CD4-positive, alpha-beta T cell treated with Interleukin-15 for 1 hour (primary cell): ENCODE data around the gene ANKRD1.

Experiments used
- DNase-seq: peaks from one replicate; pipeline ENCODE4 v3.0.0-alpha.2; 2020

ANKRD1 gene

DNA sequence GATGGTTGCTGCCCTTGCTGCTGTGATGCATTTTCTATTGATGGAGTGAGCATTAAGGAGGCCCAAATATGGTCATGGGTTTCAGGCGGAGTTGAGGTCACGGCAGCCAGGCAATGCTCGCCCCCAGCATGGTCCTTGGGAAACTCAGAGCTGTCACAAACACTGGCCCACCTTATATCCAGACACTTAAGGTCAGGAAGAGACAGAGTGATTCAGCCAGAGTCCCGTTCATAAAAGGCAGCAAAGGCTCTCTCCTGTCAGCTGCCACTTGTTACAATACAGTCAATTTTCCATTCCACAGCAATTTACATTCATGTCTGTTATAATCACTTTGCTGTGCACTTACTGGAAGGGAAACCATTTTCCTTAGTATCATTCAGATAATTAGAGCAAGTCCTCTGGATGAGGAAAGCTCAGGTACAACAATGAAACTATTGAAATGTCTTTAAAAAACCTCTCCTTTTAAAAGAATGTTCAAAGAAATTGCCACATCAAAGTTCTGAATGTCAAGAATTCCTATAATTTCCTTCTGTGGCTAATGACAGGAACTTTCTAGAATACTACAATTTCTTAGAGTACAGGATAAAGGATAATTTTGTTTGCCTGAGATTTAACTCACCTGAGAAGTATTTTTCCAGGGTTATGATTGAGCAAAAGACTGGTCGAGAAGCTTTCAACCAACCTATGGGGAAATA lies 14.8 kb upstream of the ANKRD1 start:
- no peak for DNase-seq

DNA sequence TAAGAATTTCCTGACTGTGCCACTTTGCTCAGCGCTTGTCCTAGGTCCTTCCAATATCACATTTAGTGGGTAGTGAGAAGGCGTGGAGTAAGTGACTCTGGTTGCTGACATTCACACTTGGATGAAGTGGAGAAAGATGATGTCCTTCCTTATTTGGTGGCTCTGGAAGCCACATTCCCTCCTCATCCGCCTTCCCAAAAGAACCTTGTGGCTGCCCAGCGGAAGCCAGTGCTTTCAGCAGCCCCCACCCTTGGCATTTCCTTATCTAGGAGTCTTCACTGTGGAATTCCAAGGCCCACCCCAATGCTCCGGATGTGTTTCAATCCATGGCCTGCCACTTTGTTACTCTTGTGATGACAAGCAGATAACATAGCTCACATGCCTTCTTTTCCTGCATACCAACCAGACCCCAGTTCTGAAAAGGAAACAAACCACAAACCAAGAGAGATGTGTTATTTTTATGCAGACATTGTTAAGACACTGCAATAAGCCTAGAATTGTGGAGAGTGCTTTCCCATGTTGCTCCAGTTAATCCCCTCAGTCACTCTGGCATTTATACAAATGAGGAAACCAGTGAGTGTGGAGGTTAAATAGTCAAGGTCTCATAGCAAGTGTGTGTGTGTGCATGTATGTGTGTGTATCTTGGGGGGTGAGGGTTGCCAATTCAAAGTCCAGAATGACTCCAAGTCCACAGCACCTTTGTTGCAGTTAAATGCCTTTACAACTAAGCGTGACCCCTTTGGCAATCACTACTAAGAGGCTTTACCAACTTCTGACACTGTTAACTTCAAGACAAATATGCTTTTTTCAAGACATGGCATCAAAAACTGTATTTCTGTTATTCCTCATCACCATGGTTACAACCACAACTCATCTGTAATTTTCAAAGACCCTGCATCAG lies 10.3 kb upstream of the ANKRD1 start:
- no peak for DNase-seq

DNA sequence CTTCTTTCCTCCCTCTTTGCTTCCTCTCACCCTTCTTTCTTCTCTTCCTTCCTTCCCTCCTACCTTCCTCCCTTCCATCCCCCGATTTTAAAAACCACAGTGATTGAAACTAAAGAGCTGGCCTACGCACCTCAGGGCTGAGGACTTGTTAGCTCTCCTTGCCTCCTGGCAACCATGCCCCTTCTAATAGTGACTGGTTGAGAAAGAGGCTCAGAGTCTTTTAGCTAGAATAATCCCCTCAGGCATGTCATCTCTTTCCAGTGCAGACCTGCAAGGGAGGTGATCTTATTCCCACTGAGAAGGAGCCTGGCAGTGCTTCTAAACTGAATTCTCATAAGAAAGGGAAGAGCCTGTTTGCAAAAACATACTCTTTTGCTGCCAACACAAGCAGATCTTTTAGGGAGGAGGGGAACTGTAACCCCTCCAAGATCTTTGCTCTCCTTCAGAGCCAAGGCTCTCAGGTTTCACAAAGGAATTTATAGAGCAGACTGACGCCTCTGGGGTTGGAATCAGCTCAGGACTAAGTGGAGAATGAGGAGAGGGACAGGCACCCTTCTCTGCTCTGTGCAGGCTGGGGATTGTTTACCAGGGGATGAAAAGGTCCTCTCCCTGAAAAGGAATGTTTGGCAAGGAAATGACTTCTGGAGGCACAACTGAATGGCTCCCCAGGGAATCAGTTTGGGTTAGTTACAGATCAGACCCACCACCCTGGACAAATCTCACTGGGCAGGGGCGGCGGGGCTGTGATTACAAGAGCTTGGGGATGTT lies 9.4 kb upstream of the ANKRD1 start:
- DNase-seq = no peak

DNA sequence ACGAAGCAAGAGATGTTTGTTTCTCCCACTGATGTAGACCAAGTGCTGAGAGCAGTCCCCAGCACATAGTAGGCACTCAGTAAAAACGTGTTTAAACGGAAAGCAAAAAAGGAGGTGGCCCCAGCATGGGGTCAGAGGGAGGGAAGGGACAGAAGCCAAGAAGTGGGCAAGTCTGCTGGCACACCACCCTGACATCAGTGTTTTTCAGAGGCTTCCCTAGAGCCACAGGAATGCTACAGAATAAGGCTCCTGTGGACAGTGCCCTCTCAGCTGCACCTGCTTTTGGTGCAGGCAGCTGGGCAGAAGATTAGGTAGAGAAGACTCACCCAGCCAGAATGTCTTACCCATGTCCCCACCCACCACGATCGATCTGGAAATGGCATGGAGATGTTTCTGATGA lies 8.3 kb upstream of the ANKRD1 start:
- DNase-seq = no peak

DNA sequence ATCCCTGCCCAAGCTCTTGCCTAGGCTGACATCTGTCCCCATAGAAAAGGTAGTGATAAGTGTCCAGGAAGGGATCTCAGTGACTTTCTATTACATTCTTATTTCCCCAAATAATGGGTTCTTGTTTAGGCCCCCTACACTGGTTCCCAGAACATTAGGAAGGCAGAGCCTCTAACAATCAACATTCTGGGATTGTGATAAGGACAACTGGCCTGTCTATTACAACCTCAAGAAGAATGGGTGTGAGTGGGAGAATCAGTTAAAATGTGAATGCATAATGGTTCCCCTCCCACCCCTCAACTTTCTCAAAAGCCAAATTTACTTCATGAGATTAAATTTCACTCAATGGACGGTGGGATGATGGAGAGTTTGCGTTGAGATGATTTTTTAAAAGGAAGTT lies 6.4 kb upstream of the ANKRD1 start:
- no peak for DNase-seq

DNA sequence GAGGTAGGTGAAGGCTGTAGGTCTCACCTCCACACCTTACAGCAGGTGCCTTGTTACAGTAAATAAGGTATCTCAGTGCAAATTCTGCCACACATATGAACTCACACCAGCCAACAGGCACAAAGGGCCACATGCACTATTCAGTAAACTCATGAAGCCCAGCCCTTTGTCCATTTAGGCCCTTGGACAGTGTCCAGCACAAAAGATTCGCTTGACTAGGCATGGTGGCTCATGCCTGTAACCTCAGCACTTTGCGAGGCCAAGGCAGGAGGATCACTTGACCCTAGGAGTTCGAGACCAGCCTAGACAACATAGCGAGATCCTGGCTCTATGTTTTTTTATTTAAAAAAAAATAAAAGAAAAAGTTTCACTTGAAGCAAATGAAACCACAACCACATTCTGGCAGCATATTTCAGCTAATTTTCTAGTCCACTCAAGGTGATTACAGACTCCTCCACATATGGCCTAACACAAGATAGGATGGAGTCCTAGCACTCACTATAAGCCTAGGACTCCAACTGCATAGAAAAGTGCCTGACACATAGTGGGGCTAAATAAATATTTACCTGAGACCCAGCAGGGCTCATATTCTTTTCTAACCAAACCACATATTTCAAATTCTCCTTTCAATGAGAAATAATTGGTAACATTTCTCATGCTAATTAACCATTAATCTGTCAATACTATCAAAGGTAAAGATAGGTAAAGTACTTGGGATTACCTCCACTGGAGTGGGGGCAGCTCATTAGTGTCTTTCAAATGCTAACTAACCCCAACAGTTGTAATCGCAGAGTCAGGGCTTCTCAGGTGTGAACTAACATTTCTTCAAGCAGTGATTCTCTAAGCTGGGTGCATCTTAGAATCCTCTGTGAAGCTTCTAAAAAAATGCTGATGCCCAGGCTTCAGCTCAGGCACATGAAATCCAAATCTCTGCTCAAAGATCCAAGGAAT lies 4.5 kb upstream of the ANKRD1 start:
- no peak for DNase-seq

DNA sequence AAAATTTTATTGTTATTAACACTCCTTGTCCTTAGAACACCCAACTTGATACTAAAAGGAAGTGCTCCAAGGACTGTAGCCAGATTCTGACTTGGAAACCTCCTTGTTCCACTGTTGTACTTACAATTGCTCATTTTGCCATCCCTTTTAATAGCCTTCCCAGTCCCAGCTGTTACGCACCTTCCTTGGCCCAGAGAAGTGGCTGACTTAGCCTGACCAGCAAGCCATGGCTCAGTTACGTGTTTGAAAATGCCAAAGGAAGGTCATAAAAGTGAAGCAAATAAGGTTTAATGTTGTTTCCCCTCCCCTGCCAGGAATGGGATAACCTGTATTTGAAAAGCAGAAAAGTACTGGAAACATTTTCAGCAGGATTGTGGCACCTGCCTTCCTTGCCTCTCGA lies 3.7 kb upstream of the ANKRD1 start:
- no peak for DNase-seq

DNA sequence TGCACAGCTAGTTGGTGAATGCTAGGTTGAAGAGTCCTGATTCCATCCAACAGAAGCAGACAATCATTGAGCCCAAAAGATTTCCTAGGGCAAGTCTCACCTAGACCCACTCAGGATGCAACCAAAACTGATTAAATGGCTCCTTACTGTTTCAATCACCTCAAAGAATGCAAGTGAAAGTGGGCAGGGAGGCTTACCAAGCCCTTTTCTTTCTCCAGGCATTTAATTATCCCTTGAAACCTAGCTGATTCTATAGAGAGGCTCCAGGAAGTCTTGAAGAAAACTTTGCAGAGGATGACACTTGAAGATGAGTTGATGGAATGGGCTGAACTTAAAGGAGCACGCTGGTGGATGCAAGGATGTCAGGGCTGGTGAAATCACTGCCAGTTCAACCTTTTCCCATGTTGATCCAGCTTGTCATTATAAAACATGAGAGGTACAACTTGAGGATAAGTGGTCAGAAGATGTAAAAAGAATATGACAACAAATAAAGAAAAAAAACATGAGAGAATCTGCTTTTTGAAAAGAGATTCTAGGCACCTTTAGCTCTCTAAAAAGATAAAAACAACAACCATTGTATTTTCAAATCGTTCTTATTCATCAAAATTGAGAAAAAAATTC lies 2.3 kb upstream of the ANKRD1 start:
- DNase-seq = no peak

DNA sequence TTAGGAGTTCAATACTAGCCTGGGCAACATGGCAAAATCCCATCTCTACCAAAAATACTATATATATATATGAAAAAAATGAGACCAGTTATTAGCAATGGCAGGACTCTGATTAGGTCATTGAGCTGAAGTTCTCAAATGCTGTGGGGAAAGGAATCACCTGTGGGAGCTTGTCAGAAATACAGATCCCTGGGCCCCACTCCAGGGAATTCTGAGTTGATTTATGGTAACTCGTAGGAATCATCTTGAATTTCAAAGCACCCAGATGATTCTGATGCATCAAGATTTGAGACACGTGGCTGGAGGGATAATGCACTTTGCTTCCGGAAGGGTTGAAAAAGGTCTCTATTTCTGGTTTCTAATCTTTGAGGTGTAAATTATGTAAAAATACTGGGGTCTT lies 1.0 kb upstream of the ANKRD1 start:
- DNase-seq = no peak

DNA sequence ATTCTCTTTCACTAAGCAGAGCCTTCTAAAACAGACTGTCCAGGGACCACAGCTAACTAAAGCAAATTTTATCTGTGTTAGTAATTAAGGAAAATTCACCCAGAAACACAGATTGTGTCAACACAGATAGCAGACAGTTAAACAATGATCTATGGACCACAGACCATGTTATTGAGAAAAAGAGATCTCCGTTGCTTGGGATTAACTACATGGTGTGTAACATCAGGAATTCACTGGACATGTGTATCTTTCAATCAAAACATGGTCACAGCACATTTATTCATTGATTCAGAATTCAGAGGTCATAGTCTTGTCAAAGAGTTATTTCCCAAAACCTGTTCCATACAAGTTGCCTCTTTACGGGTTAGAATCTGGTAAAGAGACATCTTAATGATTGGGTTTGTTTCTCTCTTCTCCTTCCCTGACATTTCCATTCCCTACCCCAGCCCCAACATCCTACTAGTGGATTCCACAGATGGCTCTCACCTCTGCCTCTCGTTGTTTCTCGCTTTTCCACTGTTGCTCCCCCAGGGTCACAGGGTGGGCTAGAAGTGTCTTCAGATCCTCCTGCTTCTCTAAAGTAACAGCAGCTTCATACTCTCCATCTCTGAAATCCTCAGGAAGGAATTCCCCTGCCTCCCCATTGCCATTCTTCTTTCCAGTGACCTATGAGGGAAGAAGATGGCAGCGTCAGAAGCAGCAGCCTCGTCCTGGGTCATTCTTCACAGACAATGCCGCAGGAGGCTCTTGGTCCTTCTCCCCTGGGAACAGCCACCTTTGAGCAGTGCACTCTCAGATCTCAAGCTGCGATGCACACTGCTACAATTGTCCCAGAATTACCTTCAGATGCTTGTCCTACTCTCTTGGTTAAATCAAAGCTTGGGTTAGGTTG lies 958 bp downstream of the ANKRD1 start:
- no peak for DNase-seq

DNA sequence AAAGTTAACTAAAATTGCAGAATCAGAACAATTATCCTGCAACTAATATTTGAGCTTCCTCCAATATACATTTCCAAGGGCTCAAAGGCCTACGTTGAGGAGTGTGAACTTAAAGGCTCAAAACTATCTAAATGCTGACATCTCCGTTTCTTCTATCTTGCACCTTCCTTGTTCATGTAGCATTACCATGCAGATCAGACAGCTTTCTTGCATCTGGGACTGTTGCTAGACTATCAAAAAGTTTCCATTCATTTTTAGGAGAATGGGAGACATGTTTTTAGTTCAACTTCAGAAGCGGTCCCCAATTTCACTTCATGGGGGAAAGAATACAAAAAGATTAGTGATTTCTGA lies 2.9 kb downstream of the ANKRD1 start:
- no peak for DNase-seq

DNA sequence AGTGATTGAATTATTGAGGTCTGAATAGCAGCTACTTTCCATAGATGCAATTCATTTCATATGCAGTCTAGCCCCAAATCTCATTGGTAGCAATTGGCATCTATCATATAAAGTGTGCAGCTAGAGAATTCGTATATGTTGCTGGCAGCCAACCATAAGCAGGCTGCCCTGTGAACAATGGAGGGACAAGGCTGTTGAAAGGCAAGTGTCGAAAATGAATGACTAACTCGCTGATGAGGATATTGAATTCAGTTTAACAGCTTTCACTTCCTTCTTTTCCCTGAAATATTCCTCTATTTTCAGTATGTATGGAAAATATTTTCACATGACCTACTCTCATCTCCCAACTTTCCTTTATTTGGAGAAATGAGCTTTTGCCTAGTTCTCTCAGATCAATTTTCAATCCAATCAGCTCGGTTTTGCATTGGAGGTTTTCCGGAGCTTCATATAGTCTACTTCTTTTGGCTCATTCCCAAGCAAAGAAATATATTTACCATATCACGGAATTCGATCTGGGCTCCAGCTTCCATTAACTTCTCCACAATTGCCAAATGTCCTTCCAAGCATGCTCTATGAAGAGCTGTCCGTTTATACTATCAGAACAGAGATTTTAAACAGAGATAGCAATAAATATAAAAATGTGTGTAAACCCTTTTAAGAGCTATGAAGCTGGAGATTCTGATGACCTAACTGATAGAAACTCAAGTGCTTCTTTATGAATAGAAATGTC lies 3.5 kb downstream of the ANKRD1 start:
- no peak for DNase-seq

DNA sequence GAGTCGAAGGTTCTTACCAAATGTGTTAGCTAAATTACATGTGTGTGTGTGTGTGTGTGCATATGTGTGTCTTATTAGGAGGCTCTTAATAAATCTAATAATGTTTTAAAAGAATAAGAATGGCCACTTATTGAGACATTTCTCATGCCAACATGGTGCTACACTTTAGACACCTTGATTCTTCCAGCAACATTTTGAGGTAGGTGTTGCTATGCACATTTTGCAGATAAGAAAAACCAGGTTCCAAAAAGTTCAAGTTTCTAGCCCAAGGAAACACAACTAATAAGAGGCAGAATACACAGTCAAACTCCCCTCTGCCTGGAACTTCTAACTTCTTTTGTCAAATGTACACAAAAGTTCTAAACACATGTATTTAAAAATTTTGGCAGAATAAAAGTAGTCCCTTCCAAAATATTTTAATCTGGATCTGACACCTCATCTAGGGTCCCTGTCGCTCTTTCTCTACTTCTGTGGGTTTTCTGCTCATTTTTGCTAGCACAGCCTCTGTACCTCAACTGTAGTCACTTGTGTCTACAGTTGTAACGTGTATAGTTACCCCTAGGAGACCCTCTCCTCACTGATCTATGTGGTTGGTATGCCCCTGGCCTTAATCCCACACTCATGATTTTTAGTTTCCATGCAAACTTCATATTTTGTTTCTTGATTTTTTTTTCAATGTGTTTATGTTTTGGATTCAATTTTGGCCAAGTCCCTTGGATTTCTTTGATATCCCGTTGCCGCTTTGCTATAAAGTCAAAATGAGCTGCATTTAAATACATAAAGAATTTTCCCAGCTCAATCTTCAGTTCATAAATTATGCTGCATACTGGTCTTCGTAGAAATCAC lies 4.3 kb downstream of the ANKRD1 start:
- DNase-seq = no peak

DNA sequence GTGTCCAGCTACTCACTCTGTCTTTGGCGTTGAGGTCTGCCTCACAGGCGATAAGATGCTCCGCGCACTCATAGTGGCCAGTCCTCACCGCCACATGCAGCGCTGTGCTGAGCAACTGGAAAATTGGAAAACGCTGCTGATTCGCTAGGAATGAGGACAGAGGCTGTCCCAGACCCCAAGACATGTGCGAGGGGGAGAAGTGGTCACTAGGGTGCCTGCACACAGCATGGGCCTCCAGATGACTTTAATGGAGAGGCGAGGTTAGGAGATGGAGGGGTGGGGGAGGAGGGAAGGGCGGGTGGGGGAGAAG lies 5.2 kb downstream of the ANKRD1 start:
- no peak for DNase-seq

DNA sequence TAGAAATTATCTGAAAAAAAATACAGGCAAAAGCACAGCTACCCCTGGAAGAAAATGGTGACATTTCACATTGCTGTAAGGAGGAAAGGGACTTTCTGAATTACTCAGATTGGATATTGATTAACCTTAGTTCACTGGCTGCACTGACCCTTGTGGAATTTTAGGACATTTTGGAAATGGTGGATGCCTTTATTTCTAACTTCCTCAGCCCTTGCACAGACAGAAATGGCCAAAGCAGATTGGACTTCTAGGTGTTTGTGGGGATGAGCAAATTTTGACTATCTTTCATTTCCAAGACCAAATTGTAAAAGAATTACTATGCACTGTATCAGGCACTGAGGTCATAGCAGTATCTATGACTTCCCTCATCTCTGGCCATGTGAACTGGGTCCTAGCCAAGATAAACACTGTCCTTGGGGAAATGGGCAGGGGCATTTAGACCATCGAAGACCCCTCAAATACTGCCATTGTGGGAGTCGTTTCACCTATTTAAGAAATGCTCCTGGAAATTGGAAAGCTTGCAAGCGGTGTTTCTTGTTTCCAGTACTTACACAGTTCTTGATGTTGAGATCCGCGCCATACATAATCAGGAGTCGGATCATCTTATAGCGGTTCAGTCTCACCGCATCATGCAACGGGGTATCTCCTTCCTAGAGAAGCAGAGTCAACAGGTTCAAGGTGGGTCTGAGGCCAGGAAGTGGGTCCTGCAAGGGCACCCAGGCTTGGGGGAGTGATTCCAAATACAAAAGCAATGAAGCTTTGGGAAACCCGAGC lies 5.7 kb downstream of the ANKRD1 start:
- DNase-seq = no peak

DNA sequence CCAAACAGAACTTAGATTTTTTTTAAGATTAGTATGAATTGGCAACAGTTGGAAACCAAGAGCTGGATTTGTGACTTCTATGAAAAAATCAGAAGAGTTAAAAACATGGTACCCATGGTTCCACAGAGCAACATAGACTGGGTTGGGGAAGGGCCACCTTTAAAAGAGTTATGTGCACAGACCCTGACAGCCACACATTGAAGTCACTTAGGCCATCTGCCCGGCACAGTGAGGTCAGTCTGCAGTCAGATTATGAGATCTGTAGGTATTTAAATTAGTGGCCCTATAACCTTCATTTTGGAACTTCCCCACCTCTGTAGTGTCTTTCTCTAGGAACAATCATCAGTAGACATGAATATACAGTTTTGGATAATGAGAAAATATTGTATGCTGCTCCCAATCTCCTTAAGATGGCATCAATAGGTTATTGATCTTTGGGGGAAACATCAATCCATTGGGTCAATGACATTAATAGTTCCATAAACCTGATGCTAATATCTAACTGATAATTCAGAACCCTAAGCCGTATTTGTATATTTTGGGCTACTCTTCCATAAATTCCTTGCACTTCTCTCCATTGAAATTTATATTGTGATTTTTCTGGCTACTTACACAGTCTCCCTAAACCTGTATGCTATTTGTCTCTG lies 7.0 kb downstream of the ANKRD1 start:
- DNase-seq = no peak

DNA sequence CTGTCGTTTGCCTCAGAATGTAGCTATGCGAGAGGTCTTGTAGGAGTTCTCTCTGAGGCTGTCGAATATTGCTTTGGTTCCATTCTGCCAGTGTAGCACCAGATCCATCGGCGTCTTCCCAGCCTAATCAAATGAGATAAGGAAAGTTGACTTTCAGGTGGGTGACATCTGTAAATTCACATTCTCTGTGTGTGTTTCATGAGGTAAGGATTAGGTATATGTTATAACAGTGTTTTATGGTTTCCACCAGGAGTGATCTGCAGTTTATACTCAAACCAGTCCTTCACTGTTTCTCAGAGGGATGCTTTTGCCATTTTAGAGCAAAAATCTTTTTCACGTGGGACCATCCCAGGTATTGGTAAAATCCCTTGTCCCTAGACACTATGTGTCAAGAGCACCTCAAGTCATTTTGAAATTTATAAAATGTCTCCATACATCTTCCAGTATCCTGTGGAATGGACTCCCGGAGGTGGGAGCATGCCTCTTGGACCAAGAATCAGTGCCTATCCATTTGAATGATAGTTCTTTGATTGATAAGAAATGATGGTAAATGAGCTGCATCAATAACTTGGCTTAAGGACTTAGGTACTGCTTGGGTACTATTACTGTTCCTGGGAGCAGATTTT lies 7.9 kb downstream of the ANKRD1 start:
- DNase-seq = no peak

DNA sequence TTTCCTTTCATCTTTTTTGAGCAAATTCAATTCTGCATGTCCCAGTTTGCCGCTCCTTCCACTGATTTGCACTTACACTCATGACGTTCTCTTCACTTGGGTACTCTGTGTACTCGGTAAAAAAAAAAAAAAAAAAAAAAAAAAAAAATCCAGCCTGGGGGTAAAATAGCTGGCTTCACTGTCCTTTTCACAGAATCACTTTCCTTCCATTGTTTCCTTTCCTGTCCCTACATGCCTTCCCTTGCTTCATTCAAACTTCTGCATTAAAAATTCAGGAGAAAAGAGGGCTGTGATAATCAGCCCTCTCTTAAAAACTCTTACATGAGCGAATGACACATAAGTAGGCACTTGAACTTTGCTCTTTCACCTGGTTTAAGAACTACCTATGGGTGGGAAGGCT lies 8.7 kb downstream of the ANKRD1 start:
- DNase-seq = no peak
